ENCODE results near the gene PRDM5. TPM values are rescaled to one million over a fixed set of nuclear protein-coding genes. Genes with fewer than 3 reads are reported as not detected.

PRDM5 gene
- total RNA-seq, result 5.1 and 11.0 TPM in 2 replicates

GRCh38 chr4:120922381-120923206 is at the start of gene PRDM5:
Gene PRDM5 (minus strand): TSS chr4:120922726. CDS start chr4:120922608, 118 bp downstream.

Other genes starting within 250 kb of the PRDM5 start
- 0.12 and 0.20 TPM in 2 replicates for gene NDNF, start 149.8 kb upstream of the PRDM5 start, total RNA-seq
- gene TNIP3, start 241.6 kb upstream of the PRDM5 start, total RNA-seq, result 0.44 TPM in 2 replicates

Measured in cardiac ventricle fibroblast (primary cell).